Endothelial cell of umbilical vein (primary cell): Measurements from ENCODE around the gene EFHC1. TPM values are rescaled to one million over a fixed set of nuclear protein-coding genes. Genes with fewer than 3 reads are reported as not detected.

Experiments used
- BruUV-seq: library from RNA; stranded (reverse); fragments of 400-500 nt; replicated peaks from 2 replicates; lab custom pipeline; 2021; lab: Mats Ljungman, UMichigan
- CTCF ChIA-PET: fragments of 300-600, 350-600 bp; sonication (Branson Sonifier 250); formaldehyde crosslinking; loops from one replicate; lab custom pipeline; 2021; ENCODE audit warnings: antibody characterized with exemption, inconsistent platforms; lab: Charles Lee
- POLR2A ChIA-PET: fragments of 300-600, 350-600 bp; sonication (Branson Sonifier 250); formaldehyde crosslinking; loops from one replicate; lab custom pipeline; 2021; ENCODE audit warnings: antibody characterized with exemption, inconsistent platforms; lab: Charles Lee
- DNase-seq: peaks from one replicate; pipeline ENCODE4 v3.0.0-alpha.2; 2011; ENCODE audit warnings: low read depth, low spot score
- FAIRE-seq: peaks from 2 replicates; lab custom pipeline; 2011; peaks lifted over from hg19 to GRCh38; lab: Jason Lieb, UNC
- H2AFZ ChIP-seq: 2 replicates; pipeline ENCODE4 v1.6.0; 2012; ENCODE audit warnings: low read depth, low read length, control low read depth, inconsistent platforms
- H3K27ac ChIP-seq: 2 replicates; pipeline ENCODE4 v1.5.1; 2011; ENCODE audit warnings: low read depth, mild to moderate bottlenecking, control low read depth, low read length, moderate library complexity; ENCODE audit not compliant: insufficient read depth
- H3K27me3 ChIP-seq, 2 experiments: 2 replicates each; pipeline versions ENCODE4 v1.6.0 to v1.6.1; 2011; ENCODE audit warnings: low read length in 2 of 2, mixed read lengths in 1 of 2; ENCODE audit not compliant: control insufficient read depth in 2 of 2, insufficient read depth in 2 of 2
- H3K36me3 ChIP-seq, 2 experiments: 2 replicates in 1 of 2; 3 replicates in 1 of 2; pipeline ENCODE4 v1.5.1; 2011; ENCODE audit warnings: low read length in 2 of 2, mild to moderate bottlenecking in 1 of 2, moderate library complexity in 1 of 2; ENCODE audit not compliant: control insufficient read depth in 2 of 2, insufficient read depth in 2 of 2; ENCODE audit errors: extremely low read depth in 1 of 2
- H3K4me1 ChIP-seq: 3 replicates; pipeline ENCODE4 v1.5.1; 2011; ENCODE audit warnings: mild to moderate bottlenecking, low read length; ENCODE audit not compliant: control insufficient read depth, insufficient read depth; ENCODE audit errors: extremely low read depth
- H3K4me2 ChIP-seq: 2 replicates; pipeline ENCODE4 v1.6.1; 2011; ENCODE audit warnings: low read length, control low read depth, mixed read lengths; ENCODE audit not compliant: insufficient read depth
- H3K4me3 ChIP-seq, 3 experiments: fragments of 200-600 bp in 1 of 3; sonication (generic), shearing (Covaris generic) in 1 of 3; replicated peaks in 1 of 3; 2 replicates each; pipeline ENCODE4 v1.5.1; 2011 to 2016; ENCODE audit warnings: control low read depth in 3 of 3, low read length in 3 of 3, mild to moderate bottlenecking in 2 of 3, inconsistent platforms in 1 of 3, low read depth in 1 of 3, moderate library complexity in 1 of 3; ENCODE audit not compliant: insufficient read depth in 1 of 3
- H3K79me2 ChIP-seq: 2 replicates; pipeline ENCODE4 v1.6.0; 2012; ENCODE audit warnings: low read length, inconsistent platforms; ENCODE audit not compliant: control insufficient read depth, insufficient read depth
- H3K9ac ChIP-seq: replicated peaks from 2 replicates; pipeline ENCODE3; 2011; ENCODE audit warnings: low read length, control low read depth; ENCODE audit not compliant: insufficient read depth; ENCODE audit errors: extremely low read depth
- H3K9me1 ChIP-seq: replicated peaks from 3 replicates; pipeline ENCODE4 v1.6.0; 2011; ENCODE audit warnings: mild to moderate bottlenecking, low read length; ENCODE audit not compliant: control insufficient read depth, insufficient read depth; ENCODE audit errors: extremely low read depth
- H3K9me3 ChIP-seq: replicated peaks from 2 replicates; pipeline ENCODE4 v1.5.1; 2012; ENCODE audit warnings: low read length, inconsistent platforms; ENCODE audit not compliant: control insufficient read depth, insufficient read depth
- H4K20me1 ChIP-seq: replicated peaks from 2 replicates; pipeline ENCODE3; 2011; ENCODE audit warnings: mild to moderate bottlenecking, low read length; ENCODE audit not compliant: control insufficient read depth, insufficient read depth; ENCODE audit errors: extremely low read depth
- CTCF ChIP-seq, 2 donors: IDR thresholded peaks; 1 replicate in 1 of 2; 2 replicates in 1 of 2; pipeline ENCODE4 v1.5.1; 2011; ENCODE audit warnings: low read length in 2 of 2, mild to moderate bottlenecking in 2 of 2, moderate library complexity in 2 of 2, control low read depth in 1 of 2, inconsistent platforms in 1 of 2, low read depth in 1 of 2; ENCODE audit not compliant: insufficient read depth in 1 of 2; ENCODE audit errors: extremely low read depth in 1 of 2
- EZH2 ChIP-seq: IDR thresholded peaks from 2 replicates; pipeline ENCODE4 v1.6.1; 2012; ENCODE audit warnings: borderline replicate concordance, low read depth, mild to moderate bottlenecking, moderate library complexity, low read length, inconsistent platforms; ENCODE audit not compliant: severe bottlenecking
- FOS ChIP-seq: IDR thresholded peaks from 2 replicates; pipeline ENCODE4 v1.6.1; 2011; ENCODE audit warnings: mild to moderate bottlenecking, low read length, moderate library complexity, borderline replicate concordance; ENCODE audit not compliant: insufficient read depth
- GATA2 ChIP-seq: IDR thresholded peaks from 2 replicates; pipeline ENCODE4 v1.7.0; 2011; ENCODE audit warnings: low read depth, mild to moderate bottlenecking, moderate library complexity, mixed read lengths, low read length; ENCODE audit not compliant: insufficient read length, insufficient read depth
- JUN ChIP-seq: IDR thresholded peaks from 2 replicates; pipeline ENCODE4 v1.6.1; 2011; ENCODE audit warnings: borderline replicate concordance, low read depth; ENCODE audit not compliant: insufficient read length, insufficient read depth
- MAX ChIP-seq: IDR thresholded peaks from 2 replicates; pipeline ENCODE4 v1.6.1; 2011; ENCODE audit not compliant: insufficient read depth, insufficient read length
- MYC ChIP-seq: IDR thresholded peaks from one replicate; pipeline ENCODE4 v1.6.1; 2011; ENCODE audit warnings: mild to moderate bottlenecking, low read depth, low read length
- POLR2AphosphoS5 ChIP-seq: IDR thresholded peaks from 2 replicates; pipeline ENCODE4 v1.6.1; 2012; ENCODE audit warnings: low read depth, mild to moderate bottlenecking, control low read depth, low read length, moderate library complexity; ENCODE audit not compliant: insufficient read depth
- dilution Hi-C: fragments of 300-500 bp; cut with MboI; formaldehyde crosslinking; loops from one replicate; pipeline ENCODE4 v1.15.0; 2019; ENCODE audit warnings: low sequenced_read_pairs; ENCODE audit not compliant: extremely low pct_ligation_motif_present
- intact Hi-C: fragments of 100-400 bp; cut with micrococcal nuclease; formaldehyde crosslinking; loops from one replicate; pipeline ENCODE4 v1.10.0; 2022
- polyA plus RNA-seq, 4 experiments: library from polyadenylated mRNA; depleted of rRNA in 3 of 4; stranded (reverse) in 3 of 4; unstranded in 1 of 4; fragments of >200 nt; gene quantifications; 2 replicates each; pipeline versions ENCODE4 v1.2.1 to v1.2.3, GENCODE V29; 2011 to 2012; ENCODE audit warnings: missing spikeins in 1 of 4
- total RNA-seq: library from RNA; stranded (reverse); gene quantifications from 2 replicates; pipeline ENCODE4 v1.2.3, GENCODE V29; 2021

EFHC1 gene
- total and polyA plus RNA-seq, 2 donors (not counting 3 experiments of a cell fraction or from before 2014, with no cell fraction given), result 14.6 to 17.6 TPM

- BruUV-seq, result no TSS peak
- Histone ChIP-seq H2AFZ (no peak overlapping the region), H3K79me2 (no peaks in the 10 kb centered on the region), H3K9me3 (no peaks in the 10 kb centered on the region), H3K36me3 (no peaks in the 10 kb centered on the region), H3K27me3 (no peaks in the 10 kb centered on the region), H4K20me1 (no peaks in the 10 kb centered on the region), H3K27ac (no peak overlapping the region), H3K9me1 (no peaks in the 10 kb centered on the region), H3K9ac (no peak overlapping the region), H3K4me1 (peaks cover 20% of the 10 kb centered on the region), H3K4me3 (no peak overlapping the region), H3K4me2 (no peak overlapping the region)
- DNase-seq, result no peak
- TF ChIP-seq POLR2AphosphoS5 (no peak), EZH2 (no peak), FOS (no peak), MYC (no peak), JUN (no peak), GATA2 (no peak), CTCF (IDR thresholded peaks at IDR 0.05; ENCODE audit: extremely low read depth in 1 of 2, insufficient read depth in 1 of 2, low read depth in 1 of 2, low read length in 2 of 2) (no peak), MAX (no peak)
- ChIA-PET POLR2A (no interaction called here), CTCF (interaction anchor here (1.0 to 3.7 kb wide), 4 partner anchors 9 to 260 kb away, joined by 8 to 34 read pairs (median 14); partner anchors contain the start of genes MCM3 and PAQR8)
- FAIRE-seq, result no peak
- dilution Hi-C loops (loop anchor here (25.0 kb wide), 2 partner anchors 104 to 271 kb away; partner anchors contain the start of genes MCM3 and TMEM14A), intact Hi-C loops (loop anchor here (2.0 to 10.0 kb wide), 2 partner anchors 107 to 327 kb away; partner anchors contain the start of gene MCM3)
These were observed 28.5 kb upstream of the EFHC1 start for GRCh38 chr6:52391599-52391998.
